ENCODE data around the gene SERGEF. TPM values are rescaled to one million over a fixed set of nuclear protein-coding genes. Genes with fewer than 3 reads are reported as not detected.

SERGEF gene
- total RNA-seq, 1 experiment from 2014 or later = 28.7 TPM

- H3K4me3 ChIP-seq = no peak overlapping the region
- no peak overlapping the region for H3K4me2 ChIP-seq
- CTCF ChIA-PET = no interaction called here
- TF ChIP-seq CTCF (conservative IDR thresholded peaks at IDR 0.05) = no peak
- no peak for TF ChIP-seq EZH2 (IDR thresholded peaks at IDR 0.05; ENCODE audit: low read depth)
- H3K9me3 ChIP-seq (ENCODE audit: insufficient read depth, low read depth) = no peaks in the 10 kb centered on the region
- BruUV-seq (replicated peaks) = no TSS peak
- H3K27me3 ChIP-seq (ENCODE audit: insufficient read depth, low read depth) = no peaks in the 10 kb centered on the region
- intact Hi-C loops (cut with micrococcal nuclease; ENCODE audit: unreplicated experiment) = no loop called here
- no peak overlapping the region for H3K27ac ChIP-seq
- no peaks in the 10 kb centered on the region for H3K4me1 ChIP-seq (replicated peaks; ENCODE audit: insufficient read depth)
- POLR2A ChIA-PET (ENCODE audit: unreplicated experiment) = no interaction called here
- H2AFZ ChIP-seq = no peak overlapping the region
- no peaks in the 10 kb centered on the region for H4K20me1 ChIP-seq (ENCODE audit: insufficient read depth)
- no peaks in the 10 kb centered on the region for H3F3A ChIP-seq (ENCODE audit: insufficient read depth, low read depth)
- no peaks in the 10 kb centered on the region for H3K79me2 ChIP-seq (ENCODE audit: low read depth)
- no peaks in the 10 kb centered on the region for H3K36me3 ChIP-seq (ENCODE audit: low read depth)
- H3K9me2 ChIP-seq (ENCODE audit: insufficient read depth) = no peaks in the 10 kb centered on the region
- DNase-seq = no peak
Observed at GRCh38 chr11:17794981-17795380, 217.9 kb downstream of the SERGEF start.

GRCh38 chr11:17793642-17794170, 219.1 kb downstream of the SERGEF start:
- intact Hi-C loops (cut with micrococcal nuclease; ENCODE audit: unreplicated experiment) = no loop called here
- no peak for DNase-seq

GRCh38 chr11:17792161-17792560, 220.7 kb downstream of the SERGEF start:
- H4K20me1 ChIP-seq (ENCODE audit: insufficient read depth) = no peaks in the 10 kb centered on the region
- DNase-seq = no peak
- no TSS peak for BruUV-seq (replicated peaks)
- POLR2A ChIA-PET (ENCODE audit: unreplicated experiment) = no interaction called here
- H3K4me3 ChIP-seq = no peak overlapping the region
- CTCF ChIA-PET = no interaction called here
- TF ChIP-seq CTCF (conservative IDR thresholded peaks at IDR 0.05) (no peak), EZH2 (IDR thresholded peaks at IDR 0.05; ENCODE audit: low read depth) (no peak)
- H3K79me2 ChIP-seq (ENCODE audit: low read depth) = no peaks in the 10 kb centered on the region
- H3K27ac ChIP-seq = no peak overlapping the region
- no peaks in the 10 kb centered on the region for H3K4me1 ChIP-seq (replicated peaks; ENCODE audit: insufficient read depth)
- H3K36me3 ChIP-seq (ENCODE audit: low read depth) = no peaks in the 10 kb centered on the region
- H3K4me2 ChIP-seq = no peak overlapping the region
- H3K9me2 ChIP-seq (ENCODE audit: insufficient read depth) = no peaks in the 10 kb centered on the region
- intact Hi-C loops (cut with micrococcal nuclease; ENCODE audit: unreplicated experiment) = no loop called here
- H3K27me3 ChIP-seq (ENCODE audit: insufficient read depth, low read depth) = no peaks in the 10 kb centered on the region
- H3K9me3 ChIP-seq (ENCODE audit: insufficient read depth, low read depth) = no peaks in the 10 kb centered on the region
- no peaks in the 10 kb centered on the region for H3F3A ChIP-seq (ENCODE audit: insufficient read depth, low read depth)
- H2AFZ ChIP-seq = no peak overlapping the region

More at GRCh38 chr11:17793642-17794170, 219.1 kb downstream of the SERGEF start:
- H3K4me1 ChIP-seq (replicated peaks; ENCODE audit: insufficient read depth) = no peaks in the 10 kb centered on the region
- no peaks in the 10 kb centered on the region for H4K20me1 ChIP-seq (ENCODE audit: insufficient read depth)
- H3F3A ChIP-seq (ENCODE audit: insufficient read depth, low read depth) = no peaks in the 10 kb centered on the region
- no peaks in the 10 kb centered on the region for H3K36me3 ChIP-seq (ENCODE audit: low read depth)
- no peak overlapping the region for H3K4me3 ChIP-seq
- H3K27ac ChIP-seq = no peak overlapping the region
- no peaks in the 10 kb centered on the region for H3K79me2 ChIP-seq (ENCODE audit: low read depth)
- H2AFZ ChIP-seq = no peak overlapping the region
- TF ChIP-seq EZH2 (IDR thresholded peaks at IDR 0.05; ENCODE audit: low read depth) = no peak
- no peak for TF ChIP-seq CTCF (conservative IDR thresholded peaks at IDR 0.05)
- BruUV-seq (replicated peaks) = no TSS peak
- no peaks in the 10 kb centered on the region for H3K9me3 ChIP-seq (ENCODE audit: insufficient read depth, low read depth)
- no peaks in the 10 kb centered on the region for H3K9me2 ChIP-seq (ENCODE audit: insufficient read depth)
- ChIA-PET CTCF (no interaction called here), POLR2A (ENCODE audit: unreplicated experiment) (no interaction called here)
- no peaks in the 10 kb centered on the region for H3K27me3 ChIP-seq (ENCODE audit: insufficient read depth, low read depth)
- no peak overlapping the region for H3K4me2 ChIP-seq

Measured in PC-9 (cell line).